Body of pancreas (tissue), 4 donors: ENCODE data around the gene DMXL1.

Experiments
- POLR2A ChIP-seq, 3 donors: fragments of 450-650 bp; IDR thresholded peaks; one replicate each; pipeline ENCODE4 v1.6.1; 2016; ENCODE audit warnings: antibody characterized with exemption in 3 of 3, mild to moderate bottlenecking in 2 of 3
- TF ChIP-seq, protein P1 (sequence below), 7 experiments: fragments of 450-650 bp in 4 of 7; fragments of 200-600 bp in 3 of 7; sonication (generic) in 3 of 7; IDR thresholded peaks; one replicate each; pipeline ENCODE4 v1.5.1; 2016 to 2019; ENCODE audit warnings: antibody characterized with exemption in 7 of 7

- no peak for TF ChIP-seq POLR2A (IDR thresholded peaks at IDR 0.05)
- TF ChIP-seq, protein P1, sequence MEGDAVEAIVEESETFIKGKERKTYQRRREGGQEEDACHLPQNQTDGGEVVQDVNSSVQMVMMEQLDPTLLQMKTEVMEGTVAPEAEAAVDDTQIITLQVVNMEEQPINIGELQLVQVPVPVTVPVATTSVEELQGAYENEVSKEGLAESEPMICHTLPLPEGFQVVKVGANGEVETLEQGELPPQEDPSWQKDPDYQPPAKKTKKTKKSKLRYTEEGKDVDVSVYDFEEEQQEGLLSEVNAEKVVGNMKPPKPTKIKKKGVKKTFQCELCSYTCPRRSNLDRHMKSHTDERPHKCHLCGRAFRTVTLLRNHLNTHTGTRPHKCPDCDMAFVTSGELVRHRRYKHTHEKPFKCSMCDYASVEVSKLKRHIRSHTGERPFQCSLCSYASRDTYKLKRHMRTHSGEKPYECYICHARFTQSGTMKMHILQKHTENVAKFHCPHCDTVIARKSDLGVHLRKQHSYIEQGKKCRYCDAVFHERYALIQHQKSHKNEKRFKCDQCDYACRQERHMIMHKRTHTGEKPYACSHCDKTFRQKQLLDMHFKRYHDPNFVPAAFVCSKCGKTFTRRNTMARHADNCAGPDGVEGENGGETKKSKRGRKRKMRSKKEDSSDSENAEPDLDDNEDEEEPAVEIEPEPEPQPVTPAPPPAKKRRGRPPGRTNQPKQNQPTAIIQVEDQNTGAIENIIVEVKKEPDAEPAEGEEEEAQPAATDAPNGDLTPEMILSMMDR (IDR thresholded peaks at IDR 0.05): no peak
Measured at GRCh38 chr5:119292701-119293515, 222.0 kb downstream of the DMXL1 start.
